ENCODE results near the gene PLEKHM1.
"Not testable (repeated sequence)": the region's sequence is repeated elsewhere in the genome, so short reads cannot be mapped to it uniquely, and the experiment has no call there.

DNA sequence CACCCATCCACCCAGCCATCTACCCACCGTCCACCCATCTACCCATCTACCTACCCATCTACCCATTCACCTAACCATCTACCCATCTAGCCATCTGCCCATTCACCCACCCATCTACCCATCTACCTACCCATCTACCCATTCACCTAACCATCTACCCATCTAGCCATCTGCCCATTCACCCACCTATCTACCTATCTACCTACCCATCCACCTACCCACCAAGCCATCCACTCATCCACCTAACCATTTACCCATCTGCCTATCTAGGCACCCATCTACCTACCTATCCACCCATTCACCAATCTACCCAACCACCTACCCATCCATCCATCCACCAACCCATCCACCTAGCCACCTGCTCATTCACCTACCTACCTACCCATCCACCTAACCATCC is 41.3 kb downstream of the PLEKHM1 start:
- TF ChIP-seq, protein P1, sequence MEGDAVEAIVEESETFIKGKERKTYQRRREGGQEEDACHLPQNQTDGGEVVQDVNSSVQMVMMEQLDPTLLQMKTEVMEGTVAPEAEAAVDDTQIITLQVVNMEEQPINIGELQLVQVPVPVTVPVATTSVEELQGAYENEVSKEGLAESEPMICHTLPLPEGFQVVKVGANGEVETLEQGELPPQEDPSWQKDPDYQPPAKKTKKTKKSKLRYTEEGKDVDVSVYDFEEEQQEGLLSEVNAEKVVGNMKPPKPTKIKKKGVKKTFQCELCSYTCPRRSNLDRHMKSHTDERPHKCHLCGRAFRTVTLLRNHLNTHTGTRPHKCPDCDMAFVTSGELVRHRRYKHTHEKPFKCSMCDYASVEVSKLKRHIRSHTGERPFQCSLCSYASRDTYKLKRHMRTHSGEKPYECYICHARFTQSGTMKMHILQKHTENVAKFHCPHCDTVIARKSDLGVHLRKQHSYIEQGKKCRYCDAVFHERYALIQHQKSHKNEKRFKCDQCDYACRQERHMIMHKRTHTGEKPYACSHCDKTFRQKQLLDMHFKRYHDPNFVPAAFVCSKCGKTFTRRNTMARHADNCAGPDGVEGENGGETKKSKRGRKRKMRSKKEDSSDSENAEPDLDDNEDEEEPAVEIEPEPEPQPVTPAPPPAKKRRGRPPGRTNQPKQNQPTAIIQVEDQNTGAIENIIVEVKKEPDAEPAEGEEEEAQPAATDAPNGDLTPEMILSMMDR (IDR thresholded peaks at IDR 0.05; ENCODE audit: insufficient read depth, low read depth, low read length), result not testable (repeated sequence)
- TF ChIP-seq EZH2 (IDR thresholded peaks at IDR 0.05; ENCODE audit: insufficient read depth, low read length), result not testable (repeated sequence)
